ENCODE data around the gene KCNMA1. TPM values are rescaled to one million over a fixed set of nuclear protein-coding genes. Genes with fewer than 3 reads are reported as not detected.

KCNMA1 gene
- total RNA-seq, 1 donor from 2014 or later = 87.6 TPM

GRCh38 chr10:77430530-77430929 lies 207.1 kb downstream of the KCNMA1 start:
- Mint-ChIP-seq H3K9me3 (ENCODE audit: low read depth) (no peaks in the 10 kb centered on the region), H3K27me3 (ENCODE audit: low read depth) (no peaks in the 10 kb centered on the region), H3K36me3 (ENCODE audit: low read depth) (no peaks in the 10 kb centered on the region)

GRCh38 chr10:77428691-77429395 lies 208.8 kb downstream of the KCNMA1 start:
- H3K27me3 Mint-ChIP-seq (ENCODE audit: low read depth) = no peaks in the 10 kb centered on the region
- TF ChIP-seq CTCF (IDR thresholded peaks at IDR 0.05) = peak; percentile 83
- DNase-seq (ENCODE audit: low spot score) = no peak
- no peak overlapping the region for H3K4me3 Mint-ChIP-seq (ENCODE audit: unreplicated experiment)
- H3K36me3 Mint-ChIP-seq (ENCODE audit: low read depth) = no peaks in the 10 kb centered on the region
- peaks cover 57% of the 10 kb centered on the region for H3K4me1 Mint-ChIP-seq (ENCODE audit: low read depth)
- H3K9me3 Mint-ChIP-seq (ENCODE audit: low read depth) = no peaks in the 10 kb centered on the region
- H3K27ac Mint-ChIP-seq (ENCODE audit: unreplicated experiment) = peak overlapping the region; percentile 42

More at GRCh38 chr10:77430530-77430929, 207.1 kb downstream of the KCNMA1 start:
- Mint-ChIP-seq H3K27ac (ENCODE audit: unreplicated experiment) (no peak overlapping the region), H3K4me3 (ENCODE audit: unreplicated experiment) (no peak overlapping the region), H3K4me1 (ENCODE audit: low read depth) (peaks cover 46% of the 10 kb centered on the region)
- DNase-seq (ENCODE audit: low spot score) = no peak
- no peak for TF ChIP-seq CTCF (IDR thresholded peaks at IDR 0.05)

GRCh38 chr10:77424257-77424656 lies 213.4 kb downstream of the KCNMA1 start:
- H3K9me3 Mint-ChIP-seq (ENCODE audit: low read depth) = no peaks in the 10 kb centered on the region
- H3K27ac Mint-ChIP-seq (ENCODE audit: unreplicated experiment) = peak overlapping the region; percentile 64
- H3K4me1 Mint-ChIP-seq (ENCODE audit: low read depth) = peaks cover 76% of the 10 kb centered on the region
- no peak for TF ChIP-seq CTCF (IDR thresholded peaks at IDR 0.05)
- no peak for DNase-seq (ENCODE audit: low spot score)
- H3K27me3 Mint-ChIP-seq (ENCODE audit: low read depth) = no peaks in the 10 kb centered on the region
- H3K4me3 Mint-ChIP-seq (ENCODE audit: unreplicated experiment) = no peak overlapping the region
- H3K36me3 Mint-ChIP-seq (ENCODE audit: low read depth) = no peaks in the 10 kb centered on the region

GRCh38 chr10:77422491-77423338 lies 214.9 kb downstream of the KCNMA1 start:
- DNase-seq (ENCODE audit: low spot score) = no peak
- H3K27me3 Mint-ChIP-seq (ENCODE audit: low read depth) = no peaks in the 10 kb centered on the region
- no peaks in the 10 kb centered on the region for H3K36me3 Mint-ChIP-seq (ENCODE audit: low read depth)
- no peak overlapping the region for H3K4me3 Mint-ChIP-seq (ENCODE audit: unreplicated experiment)
- no peak for TF ChIP-seq CTCF (IDR thresholded peaks at IDR 0.05)
- peak overlapping the region; percentile 45 for H3K27ac Mint-ChIP-seq (ENCODE audit: unreplicated experiment)
- H3K4me1 Mint-ChIP-seq (ENCODE audit: low read depth) = peaks cover 78% of the 10 kb centered on the region
- no peaks in the 10 kb centered on the region for H3K9me3 Mint-ChIP-seq (ENCODE audit: low read depth)

- Mint-ChIP-seq H3K36me3 (ENCODE audit: low read depth) (no peaks in the 10 kb centered on the region), H3K9me3 (ENCODE audit: low read depth) (no peaks in the 10 kb centered on the region), H3K27ac (ENCODE audit: unreplicated experiment) (peak overlapping the region; percentile 87), H3K27me3 (ENCODE audit: low read depth) (no peaks in the 10 kb centered on the region), H3K4me3 (ENCODE audit: unreplicated experiment) (no peak overlapping the region), H3K4me1 (ENCODE audit: low read depth) (peaks cover 85% of the 10 kb centered on the region)
- no peak for TF ChIP-seq CTCF (IDR thresholded peaks at IDR 0.05)
- DNase-seq (ENCODE audit: low spot score) = no peak
These were observed 216.0 kb downstream of the KCNMA1 start for GRCh38 chr10:77421591-77421990.

Data from chondrocyte (in vitro differentiated cells).